HEK293 (cell line): ENCODE results near the gene UBB.

Source experiments
- CTCF ChIA-PET: fragments of 350-600 bp; formaldehyde crosslinking; extraction: SDS; loops from one replicate; lab custom pipeline; 2021; ENCODE audit warnings: antibody characterized with exemption; lab: Yijun Ruan, JAX
- POLR2A ChIA-PET: fragments of 300-600 bp; formaldehyde crosslinking; extraction: SDS; loops from one replicate; lab custom pipeline; 2020; ENCODE audit warnings: antibody characterized with exemption, inconsistent platforms; lab: Yijun Ruan, JAX
- H3K27ac ChIP-seq: fragments of 200-500 bp; sonication (Bioruptor generic); 2 replicates; pipeline ENCODE4 v1.5.1; 2014; ENCODE audit warnings: low read depth, low read length, control low read depth, inconsistent platforms; ENCODE audit errors: extremely low read depth
- H3K36me3 ChIP-seq, 2 experiments: fragments of 200-500 bp in 1 of 2; sonication (Bioruptor generic) in 1 of 2; 1 replicate in 1 of 2; 2 replicates in 1 of 2; pipeline ENCODE4 v1.5.1; 2014 to 2017; ENCODE audit warnings: inconsistent platforms in 2 of 2, low read length in 2 of 2; ENCODE audit not compliant: control insufficient read depth in 2 of 2, insufficient read depth in 1 of 2
- H3K4me1 ChIP-seq: fragments of 200-500 bp; sonication (Bioruptor generic); 2 replicates; pipeline ENCODE4 v1.5.1; 2014; ENCODE audit warnings: mild to moderate bottlenecking, low read length, inconsistent platforms; ENCODE audit not compliant: control insufficient read depth, insufficient read depth
- H3K4me3 ChIP-seq: 2 replicates; pipeline ENCODE4 v1.5.1; 2011; ENCODE audit warnings: low read depth, mild to moderate bottlenecking, control low read depth, low read length, moderate library complexity
- H3K9me3 ChIP-seq: fragments of 200-500 bp; sonication (Bioruptor generic); 2 replicates; pipeline ENCODE4 v1.5.1; 2014; ENCODE audit warnings: low read depth, low read length, inconsistent platforms; ENCODE audit not compliant: control insufficient read depth, insufficient read depth
- BCL11A ChIP-seq: fragments of 450-650 bp; formaldehyde crosslinking; IDR thresholded peaks from 2 replicates; pipeline ENCODE4 v1.5.1; 2016; ENCODE audit warnings: low read depth, missing biosample characterization, missing genetic modification characterization
- EGR2 ChIP-seq: fragments of 450-650 bp; formaldehyde crosslinking; IDR thresholded peaks from 2 replicates; pipeline ENCODE4 v1.5.1; 2016; ENCODE audit warnings: low read depth, missing biosample characterization, missing genetic modification characterization
- FEZF1 ChIP-seq: fragments of 450-650 bp; formaldehyde crosslinking; IDR thresholded peaks from 2 replicates; pipeline ENCODE4 v1.5.1; 2016; ENCODE audit warnings: missing biosample characterization, missing genetic modification characterization
- KLF8 ChIP-seq: fragments of 450-650 bp; formaldehyde crosslinking; IDR thresholded peaks from 2 replicates; pipeline ENCODE4 v1.5.1; 2016; ENCODE audit warnings: missing biosample characterization, missing genetic modification characterization
- YY2 ChIP-seq: fragments of 450-650 bp; formaldehyde crosslinking; IDR thresholded peaks from 2 replicates; pipeline ENCODE4 v1.5.1; 2016; ENCODE audit warnings: missing biosample characterization, missing genetic modification characterization
- ZIC2 ChIP-seq: fragments of 450-650 bp; formaldehyde crosslinking; IDR thresholded peaks from 2 replicates; pipeline ENCODE4 v1.5.1; 2016; ENCODE audit warnings: missing biosample characterization, missing genetic modification characterization
- ZNF132 ChIP-seq: fragments of 450-650 bp; formaldehyde crosslinking; IDR thresholded peaks from 2 replicates; pipeline ENCODE4 v1.5.1; 2017; ENCODE audit warnings: missing biosample characterization, missing genetic modification characterization, borderline replicate concordance
- ZNF19 ChIP-seq: fragments of 450-650 bp; formaldehyde crosslinking; IDR thresholded peaks from 2 replicates; pipeline ENCODE4; 2016; ENCODE audit warnings: missing biosample characterization, missing genetic modification characterization, low read depth
- ZNF214 ChIP-seq: fragments of 450-650 bp; formaldehyde crosslinking; IDR thresholded peaks from 2 replicates; pipeline ENCODE4 v1.5.1; 2017; ENCODE audit warnings: missing biosample characterization, mild to moderate bottlenecking, missing genetic modification characterization, borderline replicate concordance
- ZNF221 ChIP-seq: fragments of 450-650 bp; formaldehyde crosslinking; IDR thresholded peaks from 2 replicates; pipeline ENCODE4 v1.5.1; 2017; ENCODE audit warnings: missing biosample characterization, missing genetic modification characterization, borderline replicate concordance
- ZNF23 ChIP-seq: fragments of 450-650 bp; formaldehyde crosslinking; IDR thresholded peaks from 2 replicates; pipeline ENCODE4 v1.5.1; 2016; ENCODE audit warnings: missing biosample characterization, missing genetic modification characterization, borderline replicate concordance
- ZNF24 ChIP-seq: fragments of 450-650 bp; formaldehyde crosslinking; IDR thresholded peaks from 2 replicates; pipeline ENCODE4 v1.5.1; 2016; ENCODE audit warnings: missing biosample characterization, missing genetic modification characterization
- ZNF473 ChIP-seq: fragments of 450-650 bp; formaldehyde crosslinking; IDR thresholded peaks from 2 replicates; pipeline ENCODE4 v1.5.1; 2017; ENCODE audit warnings: missing biosample characterization, missing genetic modification characterization
- ZNF510 ChIP-seq: fragments of 450-650 bp; formaldehyde crosslinking; IDR thresholded peaks from 2 replicates; pipeline ENCODE4 v1.5.1; 2018; ENCODE audit warnings: mild to moderate bottlenecking, missing genetic modification characterization, missing biosample characterization; ENCODE audit not compliant: insufficient replicate concordance
- ZNF544 ChIP-seq: fragments of 450-650 bp; formaldehyde crosslinking; IDR thresholded peaks from 2 replicates; pipeline ENCODE4 v1.5.0; 2017; ENCODE audit warnings: missing biosample characterization, missing genetic modification characterization
- ZNF585B ChIP-seq: fragments of 450-650 bp; formaldehyde crosslinking; IDR thresholded peaks from 2 replicates; pipeline ENCODE4 v1.5.1; 2016; ENCODE audit warnings: missing biosample characterization, missing genetic modification characterization
- ZNF660 ChIP-seq: fragments of 450-650 bp; IDR thresholded peaks from 2 replicates; pipeline ENCODE4 v1.5.1; 2018; ENCODE audit warnings: missing biosample characterization, mild to moderate bottlenecking, missing genetic modification characterization
- ZNF670 ChIP-seq: fragments of 450-650 bp; formaldehyde crosslinking; IDR thresholded peaks from 2 replicates; pipeline ENCODE4 v1.5.1; 2016; ENCODE audit warnings: missing biosample characterization, missing genetic modification characterization, low read depth
- ZNF747 ChIP-seq: fragments of 450-650 bp; formaldehyde crosslinking; IDR thresholded peaks from 2 replicates; pipeline ENCODE4 v1.5.1; 2016; ENCODE audit warnings: missing biosample characterization, missing genetic modification characterization
- TF ChIP-seq, protein P1 (sequence below): fragments of 450-650 bp; formaldehyde crosslinking; IDR thresholded peaks from 2 replicates; pipeline ENCODE4 v1.5.1; 2016; ENCODE audit warnings: missing biosample characterization, missing genetic modification characterization
- TF ChIP-seq, protein P2 (sequence below): fragments of 450-650 bp; formaldehyde crosslinking; IDR thresholded peaks from 2 replicates; pipeline ENCODE4 v1.5.1; 2016; ENCODE audit warnings: missing biosample characterization, missing genetic modification characterization, borderline replicate concordance
- TF ChIP-seq, protein P3 (sequence below): fragments of 450-650 bp; formaldehyde crosslinking; IDR thresholded peaks from 2 replicates; pipeline ENCODE4; 2016; ENCODE audit warnings: missing biosample characterization, missing genetic modification characterization
- TF ChIP-seq, protein P4 (sequence below): fragments of 450-650 bp; formaldehyde crosslinking; IDR thresholded peaks from 2 replicates; pipeline ENCODE4 v1.5.1; 2017; ENCODE audit warnings: missing biosample characterization, missing genetic modification characterization
- TF ChIP-seq, protein P5 (sequence below): fragments of 450-650 bp; formaldehyde crosslinking; IDR thresholded peaks from 2 replicates; pipeline ENCODE4 v1.5.1; 2016; ENCODE audit warnings: missing biosample characterization, missing genetic modification characterization
- TF ChIP-seq, protein P6 (sequence below): fragments of 450-650 bp; IDR thresholded peaks from 2 replicates; pipeline ENCODE4 v1.5.1; 2018; ENCODE audit warnings: missing biosample characterization, missing genetic modification characterization

Gene UBB

DNA sequence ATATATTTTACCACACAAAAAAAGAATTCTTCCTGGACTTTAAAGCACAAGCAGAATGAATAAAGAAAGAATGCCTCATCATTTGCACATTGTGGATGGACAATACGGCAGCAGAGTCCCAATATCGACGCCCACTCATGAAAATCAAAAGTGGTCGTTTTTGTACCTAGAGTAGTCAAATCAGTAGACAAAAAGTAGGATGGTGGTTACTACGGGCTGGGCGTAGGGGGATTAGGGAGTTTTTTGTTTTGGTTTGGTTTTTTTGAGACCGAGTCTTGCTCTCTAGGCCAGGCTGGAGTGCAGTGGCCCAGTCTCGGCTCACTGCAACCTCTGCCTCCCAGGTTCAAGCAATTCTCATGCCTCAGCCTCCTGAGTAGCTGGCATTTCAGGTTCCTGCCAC is 19.0 kb upstream of the UBB start:
- no peak overlapping the region for H3K4me3 ChIP-seq
- H3K9me3 ChIP-seq: no peaks in the 10 kb centered on the region
- no peaks in the 10 kb centered on the region; a peak in 1 of 3 replicates for H3K36me3 ChIP-seq
- TF ChIP-seq, protein P1, sequence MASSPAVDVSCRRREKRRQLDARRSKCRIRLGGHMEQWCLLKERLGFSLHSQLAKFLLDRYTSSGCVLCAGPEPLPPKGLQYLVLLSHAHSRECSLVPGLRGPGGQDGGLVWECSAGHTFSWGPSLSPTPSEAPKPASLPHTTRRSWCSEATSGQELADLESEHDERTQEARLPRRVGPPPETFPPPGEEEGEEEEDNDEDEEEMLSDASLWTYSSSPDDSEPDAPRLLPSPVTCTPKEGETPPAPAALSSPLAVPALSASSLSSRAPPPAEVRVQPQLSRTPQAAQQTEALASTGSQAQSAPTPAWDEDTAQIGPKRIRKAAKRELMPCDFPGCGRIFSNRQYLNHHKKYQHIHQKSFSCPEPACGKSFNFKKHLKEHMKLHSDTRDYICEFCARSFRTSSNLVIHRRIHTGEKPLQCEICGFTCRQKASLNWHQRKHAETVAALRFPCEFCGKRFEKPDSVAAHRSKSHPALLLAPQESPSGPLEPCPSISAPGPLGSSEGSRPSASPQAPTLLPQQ: no peak
- TF ChIP-seq ZNF132 (tag by site-specific recombination) (no peak), ZNF473 (no peak), ZNF544 (tag by site-specific recombination) (no peak), ZNF747 (no peak), EGR2 (tag by site-specific recombination) (no peak), FEZF1 (tag by site-specific recombination) (no peak), ZIC2 (tag by site-specific recombination) (no peak), ZNF660 (no peak), ZNF221 (tag by site-specific recombination) (no peak), KLF8 (tag by site-specific recombination) (no peak)
- TF ChIP-seq, protein P2, sequence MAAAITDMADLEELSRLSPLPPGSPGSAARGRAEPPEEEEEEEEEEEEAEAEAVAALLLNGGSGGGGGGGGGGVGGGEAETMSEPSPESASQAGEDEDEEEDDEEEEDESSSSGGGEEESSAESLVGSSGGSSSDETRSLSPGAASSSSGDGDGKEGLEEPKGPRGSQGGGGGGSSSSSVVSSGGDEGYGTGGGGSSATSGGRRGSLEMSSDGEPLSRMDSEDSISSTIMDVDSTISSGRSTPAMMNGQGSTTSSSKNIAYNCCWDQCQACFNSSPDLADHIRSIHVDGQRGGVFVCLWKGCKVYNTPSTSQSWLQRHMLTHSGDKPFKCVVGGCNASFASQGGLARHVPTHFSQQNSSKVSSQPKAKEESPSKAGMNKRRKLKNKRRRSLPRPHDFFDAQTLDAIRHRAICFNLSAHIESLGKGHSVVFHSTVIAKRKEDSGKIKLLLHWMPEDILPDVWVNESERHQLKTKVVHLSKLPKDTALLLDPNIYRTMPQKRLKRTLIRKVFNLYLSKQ (tag by site-specific recombination): no peak
- TF ChIP-seq, protein P3, sequence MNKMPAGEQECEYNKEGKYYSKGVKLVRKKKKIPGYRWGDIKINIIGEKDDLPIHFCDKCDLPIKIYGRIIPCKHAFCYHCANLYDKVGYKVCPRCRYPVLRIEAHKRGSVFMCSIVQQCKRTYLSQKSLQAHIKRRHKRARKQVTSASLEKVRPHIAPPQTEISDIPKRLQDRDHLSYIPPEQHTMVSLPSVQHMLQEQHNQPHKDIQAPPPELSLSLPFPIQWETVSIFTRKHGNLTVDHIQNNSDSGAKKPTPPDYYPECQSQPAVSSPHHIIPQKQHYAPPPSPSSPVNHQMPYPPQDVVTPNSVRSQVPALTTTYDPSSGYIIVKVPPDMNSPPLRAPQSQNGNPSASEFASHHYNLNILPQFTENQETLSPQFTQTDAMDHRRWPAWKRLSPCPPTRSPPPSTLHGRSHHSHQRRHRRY: no peak
- TF ChIP-seq, protein P4, sequence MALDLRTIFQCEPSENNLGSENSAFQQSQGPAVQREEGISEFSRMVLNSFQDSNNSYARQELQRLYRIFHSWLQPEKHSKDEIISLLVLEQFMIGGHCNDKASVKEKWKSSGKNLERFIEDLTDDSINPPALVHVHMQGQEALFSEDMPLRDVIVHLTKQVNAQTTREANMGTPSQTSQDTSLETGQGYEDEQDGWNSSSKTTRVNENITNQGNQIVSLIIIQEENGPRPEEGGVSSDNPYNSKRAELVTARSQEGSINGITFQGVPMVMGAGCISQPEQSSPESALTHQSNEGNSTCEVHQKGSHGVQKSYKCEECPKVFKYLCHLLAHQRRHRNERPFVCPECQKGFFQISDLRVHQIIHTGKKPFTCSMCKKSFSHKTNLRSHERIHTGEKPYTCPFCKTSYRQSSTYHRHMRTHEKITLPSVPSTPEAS: no peak
- TF ChIP-seq, protein P5, sequence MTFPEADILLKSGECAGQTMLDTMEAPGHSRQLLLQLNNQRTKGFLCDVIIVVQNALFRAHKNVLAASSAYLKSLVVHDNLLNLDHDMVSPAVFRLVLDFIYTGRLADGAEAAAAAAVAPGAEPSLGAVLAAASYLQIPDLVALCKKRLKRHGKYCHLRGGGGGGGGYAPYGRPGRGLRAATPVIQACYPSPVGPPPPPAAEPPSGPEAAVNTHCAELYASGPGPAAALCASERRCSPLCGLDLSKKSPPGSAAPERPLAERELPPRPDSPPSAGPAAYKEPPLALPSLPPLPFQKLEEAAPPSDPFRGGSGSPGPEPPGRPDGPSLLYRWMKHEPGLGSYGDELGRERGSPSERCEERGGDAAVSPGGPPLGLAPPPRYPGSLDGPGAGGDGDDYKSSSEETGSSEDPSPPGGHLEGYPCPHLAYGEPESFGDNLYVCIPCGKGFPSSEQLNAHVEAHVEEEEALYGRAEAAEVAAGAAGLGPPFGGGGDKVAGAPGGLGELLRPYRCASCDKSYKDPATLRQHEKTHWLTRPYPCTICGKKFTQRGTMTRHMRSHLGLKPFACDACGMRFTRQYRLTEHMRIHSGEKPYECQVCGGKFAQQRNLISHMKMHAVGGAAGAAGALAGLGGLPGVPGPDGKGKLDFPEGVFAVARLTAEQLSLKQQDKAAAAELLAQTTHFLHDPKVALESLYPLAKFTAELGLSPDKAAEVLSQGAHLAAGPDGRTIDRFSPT (tag by site-specific recombination): no peak
- ChIA-PET CTCF (interaction anchor here (0.7 to 5.8 kb wide), 3 partner anchors 8 to 160 kb away, joined by 3 to 93 read pairs (median 51); partner anchors contain the start of gene UBB), POLR2A (interaction anchor here (2.9 kb wide), 1 partner anchor 9 kb away, joined by 19 read pairs; the partner anchor contains the start of gene CENPV)
- no peak overlapping the region for H3K27ac ChIP-seq
- peaks cover 4% of the 10 kb centered on the region for H3K4me1 ChIP-seq

DNA sequence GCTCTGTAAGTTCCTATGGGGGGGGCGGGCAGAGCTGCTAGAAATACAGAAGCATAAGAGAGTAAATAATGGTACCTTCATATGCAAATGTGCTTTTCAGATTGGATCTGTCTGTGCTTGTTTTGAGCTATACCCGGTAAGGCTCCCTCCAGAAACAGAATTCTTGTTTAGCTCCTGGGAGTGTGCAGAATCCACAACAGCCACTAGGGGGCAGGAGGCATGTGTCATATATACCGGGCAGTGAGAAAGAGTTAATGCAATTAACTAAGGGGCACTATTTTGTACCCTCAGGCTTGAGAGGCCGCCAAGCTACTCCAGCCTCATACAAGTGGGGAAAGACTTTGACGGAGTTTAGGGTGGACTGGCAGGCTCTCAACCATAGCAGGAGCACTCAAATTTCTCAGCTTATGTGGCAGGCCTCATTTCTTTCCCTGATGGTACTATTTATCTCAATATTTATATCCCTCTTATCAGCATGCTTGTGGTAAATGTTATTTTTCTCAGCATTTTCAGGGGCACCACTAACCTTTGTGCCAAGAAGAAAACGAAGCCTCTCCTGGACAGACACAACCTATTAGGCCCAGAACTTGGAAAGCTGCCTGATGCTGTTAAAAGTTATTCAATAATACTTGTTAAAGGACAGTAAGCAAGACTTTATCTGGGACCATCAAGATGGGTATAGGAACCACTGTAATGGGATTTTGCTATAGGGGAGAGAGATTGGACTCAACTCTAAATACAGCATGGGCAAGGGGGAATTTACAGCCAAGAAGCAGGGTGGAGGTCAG is 16.9 kb upstream of the UBB start:
- no peak overlapping the region for H3K27ac ChIP-seq
- TF ChIP-seq ZNF670 (tag by site-specific recombination) (no peak), ZNF510 (tag by site-specific recombination) (no peak), ZNF24 (tag by site-specific recombination) (peak; percentile 64; the same call in 1 of the 2 replicates), ZNF214 (tag by site-specific recombination) (no peak), ZNF585B (tag by site-specific recombination) (no peak), ZNF19 (tag by site-specific recombination) (no peak), YY2 (tag by site-specific recombination) (no peak), BCL11A (0 out of 2 replicates have a peak, but pooled peaks have one; percentile 14), ZNF23 (tag by site-specific recombination) (no peak)
- TF ChIP-seq, protein P6, sequence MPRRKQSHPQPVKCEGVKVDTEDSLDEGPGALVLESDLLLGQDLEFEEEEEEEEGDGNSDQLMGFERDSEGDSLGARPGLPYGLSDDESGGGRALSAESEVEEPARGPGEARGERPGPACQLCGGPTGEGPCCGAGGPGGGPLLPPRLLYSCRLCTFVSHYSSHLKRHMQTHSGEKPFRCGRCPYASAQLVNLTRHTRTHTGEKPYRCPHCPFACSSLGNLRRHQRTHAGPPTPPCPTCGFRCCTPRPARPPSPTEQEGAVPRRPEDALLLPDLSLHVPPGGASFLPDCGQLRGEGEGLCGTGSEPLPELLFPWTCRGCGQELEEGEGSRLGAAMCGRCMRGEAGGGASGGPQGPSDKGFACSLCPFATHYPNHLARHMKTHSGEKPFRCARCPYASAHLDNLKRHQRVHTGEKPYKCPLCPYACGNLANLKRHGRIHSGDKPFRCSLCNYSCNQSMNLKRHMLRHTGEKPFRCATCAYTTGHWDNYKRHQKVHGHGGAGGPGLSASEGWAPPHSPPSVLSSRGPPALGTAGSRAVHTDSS: no peak

More for the DNA sequence above, 16.9 kb upstream of the UBB start:
- POLR2A ChIA-PET: interaction anchor here (0.9 to 6.2 kb wide), 8 partner anchors 11 to 149 kb away, joined by 3 to 83 read pairs (median 7); partner anchors contain the start of genes CENPV, NCOR1 and UBB
- CTCF ChIA-PET: interaction anchor here (0.5 to 5.8 kb wide), 59 partner anchors 12 to 1065 kb away, joined by 3 to 93 read pairs (median 4); partner anchors contain the start of genes CENPV, TRPV2 and UBB
- Histone ChIP-seq H3K36me3 (no peaks in the 10 kb centered on the region; a peak in 1 of 3 replicates), H3K9me3 (no peaks in the 10 kb centered on the region), H3K4me1 (peaks cover 4% of the 10 kb centered on the region), H3K4me3 (no peak overlapping the region)
